Activated gamma-delta T cell treated with anti-CD3 and anti-CD28 coated beads, Interleukin-2, amount 50 U/mL, for 16 hours (primary cell): Measurements from ENCODE around the gene SPI1.
A peak's percentile ranks its signal among the peaks of the same experiment; 100 is the strongest.

Source experiments
- DNase-seq: peaks from one replicate; pipeline ENCODE4 v3.0.0-alpha.2; 2020; ENCODE audit warnings: low read depth

Gene SPI1

DNA sequence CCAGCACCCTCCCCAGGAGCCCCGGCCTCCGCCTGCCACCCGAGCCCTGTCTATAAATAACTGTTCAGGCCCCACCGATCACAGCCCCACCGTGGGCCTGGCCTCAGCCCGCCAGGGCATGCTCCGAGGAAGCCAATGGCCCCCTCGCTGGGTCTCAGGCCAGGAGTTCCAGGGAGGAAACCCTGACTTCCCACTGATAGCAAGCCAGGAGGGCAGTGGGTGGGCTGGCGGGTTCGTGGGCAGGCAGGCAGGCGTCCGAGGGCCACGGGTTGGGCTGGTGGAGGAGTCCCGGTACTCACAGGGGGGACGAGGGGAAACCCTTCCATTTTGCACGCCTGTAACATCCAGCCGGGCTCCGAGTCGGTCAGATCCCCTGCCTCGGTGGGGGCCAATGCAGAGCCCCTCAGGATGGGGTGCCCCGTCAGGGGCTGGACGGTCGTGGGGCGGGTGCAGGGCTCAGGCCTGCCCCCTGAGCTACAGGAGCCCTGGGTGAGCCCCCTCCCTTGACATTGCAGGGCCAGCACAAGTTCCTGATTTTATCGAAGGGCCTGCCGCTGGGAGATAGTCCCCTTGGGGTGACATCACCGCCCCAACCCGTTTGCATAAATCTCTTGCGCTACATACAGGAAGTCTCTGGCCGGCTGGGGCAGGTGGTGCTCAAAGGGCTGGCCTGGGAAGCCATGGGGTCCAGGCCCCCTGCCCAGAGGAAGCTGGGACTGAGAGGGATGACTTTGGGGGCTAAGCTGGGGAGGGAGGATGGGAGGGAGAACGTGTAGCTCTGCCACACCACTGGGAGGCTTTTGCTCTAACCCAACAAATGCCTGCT is at the start of gene SPI1:
SPI1 (minus strand) TSS at position 538 of the 826 bp plus-strand sequence; CDS start at position 344, 194 bp downstream.
- no peak for DNase-seq

GRCh38 chr11:47426062-47426956 is 48.0 kb upstream of the SPI1 start, which contains the start of gene PSMC3:
Gene PSMC3, minus strand, starts transcription at chr11:47426439. Its CDS starts 160 bp downstream, at chr11:47426279.
- peak; percentile 99 for DNase-seq

DNA sequence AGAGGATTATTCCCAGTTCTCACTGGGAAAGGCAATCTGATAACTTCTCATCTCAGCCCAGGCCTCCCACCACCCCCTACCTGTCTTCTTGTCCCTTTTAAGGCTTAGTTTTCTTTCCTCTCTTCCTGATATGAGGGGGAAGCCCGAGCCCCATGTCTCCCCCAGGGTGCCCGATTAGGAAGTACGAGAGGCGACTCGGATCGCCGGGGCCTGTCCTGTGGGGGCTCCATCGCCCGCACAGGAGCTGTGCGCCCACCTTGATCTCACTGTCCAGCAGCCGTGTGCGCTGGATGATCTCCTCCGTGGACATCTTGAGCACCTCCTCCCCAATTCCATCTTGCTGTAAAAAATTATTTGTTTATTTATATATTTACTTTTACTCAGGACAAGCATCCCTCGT is 47.3 kb upstream of the SPI1 start:
- no peak for DNase-seq

DNA sequence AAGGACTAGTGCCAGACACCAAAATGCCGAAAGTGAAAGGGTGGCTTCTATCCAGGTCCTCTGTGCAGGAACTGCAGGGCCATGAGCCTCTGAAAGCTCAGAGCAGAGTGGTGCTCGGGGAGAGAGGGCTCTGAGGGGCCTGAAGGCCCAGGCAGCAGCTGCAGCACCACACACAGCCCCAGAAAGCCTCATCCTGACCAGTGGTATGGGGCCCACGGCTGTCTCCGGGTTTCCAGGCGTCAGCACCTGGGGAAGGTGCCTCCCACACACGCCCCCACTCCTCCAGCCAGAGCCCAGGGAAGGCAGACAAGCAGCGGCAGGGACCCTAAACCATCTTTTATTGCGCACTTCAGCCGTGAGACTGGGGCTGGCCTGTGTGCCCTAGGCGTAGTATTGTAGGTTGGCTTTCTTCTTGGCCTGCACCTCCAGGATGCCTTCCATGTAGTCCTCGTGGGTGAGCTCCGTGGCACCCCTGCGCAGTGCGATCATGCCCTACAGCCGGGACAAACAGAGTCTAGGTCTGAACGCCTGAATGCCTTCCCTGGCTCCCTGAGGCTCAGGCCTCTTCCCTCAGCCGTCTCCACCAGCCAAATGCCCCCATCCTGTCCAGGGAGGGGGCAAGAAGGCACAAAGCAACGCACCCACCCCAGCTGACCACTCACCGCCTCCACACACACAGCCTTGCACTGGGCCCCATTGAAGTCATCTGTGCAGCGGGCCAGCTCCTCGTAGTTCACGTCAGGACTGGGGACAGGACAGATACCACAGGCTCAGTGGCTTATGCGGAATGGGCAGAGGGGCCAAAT is 40.3 kb upstream of the SPI1 start:
- no peak for DNase-seq

GRCh38 chr11:47417712-47418111 is 39.4 kb upstream of the SPI1 start:
- no peak for DNase-seq

GRCh38 chr11:47415949-47416472 is 37.7 kb upstream of the SPI1 start:
- DNase-seq = no peak

DNA sequence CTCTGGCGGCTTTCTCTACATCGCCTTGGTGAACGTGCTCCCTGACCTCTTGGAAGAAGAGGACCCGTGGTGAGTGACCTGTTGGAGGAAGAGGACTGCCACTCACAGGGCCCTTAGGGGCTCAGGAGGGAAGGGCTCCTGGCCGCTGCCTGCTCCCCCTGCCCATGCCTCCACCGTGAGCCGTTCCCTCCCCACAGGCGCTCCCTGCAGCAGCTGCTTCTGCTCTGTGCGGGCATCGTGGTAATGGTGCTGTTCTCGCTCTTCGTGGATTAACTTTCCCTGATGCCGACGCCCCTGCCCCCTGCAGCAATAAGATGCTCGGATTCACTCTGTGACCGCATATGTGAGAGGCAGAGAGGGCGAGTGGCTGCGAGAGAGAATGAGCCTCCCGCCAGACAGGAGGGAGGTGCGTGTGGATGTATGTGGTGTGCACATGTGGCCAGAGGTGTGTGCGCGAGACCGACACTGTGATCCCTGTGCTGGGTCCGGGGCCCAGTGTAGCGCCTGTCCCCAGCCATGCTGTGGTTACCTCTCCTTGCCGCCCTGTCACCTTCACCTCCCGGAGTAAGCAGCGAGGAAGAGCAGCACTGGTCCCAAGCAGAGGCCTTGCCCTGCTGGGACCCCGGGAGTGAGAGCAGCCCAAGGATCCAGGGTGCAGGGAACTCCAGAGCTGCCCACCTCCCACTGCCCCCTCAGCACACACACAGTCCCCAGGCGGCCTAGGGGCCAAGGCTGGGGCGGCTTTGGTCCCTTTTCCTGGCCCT is 36.9 kb upstream of the SPI1 start:
- no peak for DNase-seq

- no peak for DNase-seq
Observed at GRCh38 chr11:47414685-47415070, 36.3 kb upstream of the SPI1 start.

DNA sequence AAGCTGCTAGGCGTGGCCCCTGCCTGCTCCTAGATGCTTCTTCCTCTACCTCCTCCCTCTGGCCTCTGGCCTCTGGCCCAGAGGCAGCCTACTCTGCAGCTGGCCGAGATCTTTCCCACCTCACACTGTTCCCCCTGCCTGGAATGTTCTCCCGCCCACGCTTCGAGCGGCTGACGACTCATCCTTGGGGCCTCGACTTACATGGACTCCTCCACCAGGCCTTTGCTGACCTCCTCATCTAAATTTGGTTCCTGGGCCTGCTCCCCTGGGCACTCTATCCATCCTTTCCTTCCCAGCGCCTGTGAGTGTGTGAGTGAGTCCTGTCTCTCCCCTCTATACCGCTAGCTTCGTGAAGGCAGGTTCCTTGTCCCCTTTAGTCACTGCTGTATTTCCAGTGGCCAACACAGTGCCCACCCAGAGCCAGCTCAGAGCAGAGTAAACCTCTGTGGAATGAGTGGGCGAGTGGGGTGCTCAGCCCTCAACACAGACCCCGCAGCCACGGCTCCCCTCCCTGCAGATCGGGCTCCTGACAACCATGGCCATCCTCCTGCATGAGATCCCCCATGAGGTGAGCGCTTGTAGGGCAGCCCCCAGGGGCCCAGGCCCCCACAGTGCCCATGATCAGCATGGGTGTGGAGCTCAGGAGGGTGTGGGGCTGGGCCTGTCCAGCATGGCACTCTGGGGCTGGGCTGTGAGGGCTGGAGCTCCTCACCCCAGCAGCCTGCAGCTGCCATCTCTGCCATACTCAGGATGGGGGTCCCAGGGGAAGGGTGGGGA is 35.7 kb upstream of the SPI1 start:
- DNase-seq = no peak

DNA sequence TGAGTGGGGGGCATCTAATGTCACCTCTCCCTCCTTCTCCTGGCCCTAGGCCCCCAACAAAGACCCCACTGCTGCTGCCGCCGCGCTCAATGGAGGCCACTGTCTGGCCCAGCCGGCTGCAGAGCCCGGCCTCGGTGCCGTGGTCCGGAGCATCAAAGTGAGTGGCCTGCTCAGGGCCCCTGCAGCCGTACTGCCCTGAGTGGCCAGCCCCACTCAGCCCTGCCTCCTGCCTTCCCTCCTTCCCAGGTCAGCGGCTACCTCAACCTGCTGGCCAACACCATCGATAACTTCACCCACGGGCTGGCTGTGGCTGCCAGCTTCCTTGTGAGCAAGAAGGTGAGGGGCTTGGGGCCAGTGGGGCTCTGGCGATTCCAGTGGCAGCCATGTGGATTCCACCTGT is 35.0 kb upstream of the SPI1 start:
- no peak for DNase-seq

DNA sequence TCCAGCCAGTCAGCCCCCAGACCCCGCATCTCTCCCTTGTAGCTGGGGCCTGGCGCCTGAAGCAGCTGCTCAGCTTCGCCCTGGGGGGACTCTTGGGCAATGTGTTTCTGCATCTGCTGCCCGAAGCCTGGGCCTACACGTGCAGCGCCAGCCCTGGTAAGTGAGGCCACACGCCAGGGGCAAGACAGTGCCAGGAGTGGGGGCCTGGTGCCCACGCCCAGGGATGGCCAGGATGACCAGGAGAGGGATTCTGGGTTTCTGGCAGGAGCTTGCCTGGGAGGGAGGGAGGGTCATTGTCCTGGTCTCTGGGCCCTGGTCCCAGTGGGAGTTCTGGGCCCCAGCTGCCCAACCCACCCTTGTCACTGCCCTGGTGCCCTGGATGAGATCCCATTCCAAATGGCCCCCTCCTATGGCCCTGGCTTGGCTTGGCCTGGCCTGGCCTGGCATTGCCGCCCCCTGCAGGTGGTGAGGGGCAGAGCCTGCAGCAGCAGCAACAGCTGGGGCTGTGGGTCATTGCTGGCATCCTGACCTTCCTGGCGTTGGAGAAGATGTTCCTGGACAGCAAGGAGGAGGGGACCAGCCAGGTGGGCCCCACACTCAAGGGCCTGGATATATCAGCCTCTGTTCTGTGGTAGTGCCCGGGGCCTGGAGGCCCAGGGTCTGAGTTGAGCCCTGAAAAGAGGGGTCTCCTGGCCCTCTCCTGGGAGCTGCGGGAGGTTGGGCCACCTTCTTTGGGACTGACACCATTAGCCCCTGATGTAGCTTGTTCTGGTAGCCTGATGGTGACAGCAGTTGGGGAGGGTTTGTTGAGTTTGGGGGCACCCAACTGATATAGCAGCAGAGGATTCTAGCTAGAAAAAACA is 33.8 kb upstream of the SPI1 start:
- peak; percentile 43 for DNase-seq

GRCh38 chr11:47410370-47411264 is 32.3 kb upstream of the SPI1 start:
- no peak for DNase-seq

GRCh38 chr11:47409440-47410369 is 31.4 kb upstream of the SPI1 start:
- DNase-seq = no peak

- DNase-seq = no peak
Observed at GRCh38 chr11:47408598-47409439, 30.5 kb upstream of the SPI1 start.

GRCh38 chr11:47407746-47408590 is 29.6 kb upstream of the SPI1 start, which contains the start of gene SLC39A13:
Gene SLC39A13, plus strand, starts transcription at chr11:47408590. Its CDS starts 1,505 bp downstream, at chr11:47410095.
- DNase-seq = peak; percentile 87
